Thyroid gland (tissue), 4 donors: ENCODE data around the gene ARL15.
A peak's percentile ranks its signal among the peaks of the same experiment; 100 is the strongest.

Experiments used
- CTCF ChIP-seq, 6 experiments: fragments of 200-600 bp in 3 of 6; fragments of 450-650 bp in 3 of 6; sonication (generic) in 3 of 6; IDR thresholded peaks; one replicate each; pipeline ENCODE4 v1.5.1; 2016 to 2019; ENCODE audit warnings: antibody characterized with exemption in 6 of 6, mild to moderate bottlenecking in 2 of 6, inconsistent platforms in 1 of 6, moderate library complexity in 1 of 6
- POLR2A ChIP-seq, 2 donors: fragments of 450-650 bp; IDR thresholded peaks; one replicate each; pipeline ENCODE4 v1.6.1; 2017; ENCODE audit warnings: antibody characterized with exemption in 2 of 2, mild to moderate bottlenecking in 2 of 2, moderate library complexity in 1 of 2

- TF ChIP-seq CTCF (IDR thresholded peaks at IDR 0.05), result peak in 1 of 6 experiments; percentile 28
- peak; percentile 97 to 100 for TF ChIP-seq POLR2A (IDR thresholded peaks at IDR 0.05)
Measured at GRCh38 chr5:54310433-54311175, at the start of gene ARL15.
